GM19463 (cell line): ENCODE results near the gene AIFM1.
A peak's percentile ranks its signal among the peaks of the same experiment; 100 is the strongest.
"Not testable (repeated sequence)": the region's sequence is repeated elsewhere in the genome, so short reads cannot be mapped to it uniquely, and the experiment has no call there.

Experiments
- ATAC-seq: cut with Tn5 transposase; IDR thresholded peaks from one replicate; pipeline ENCODE4 v1.9.1; 2021; ENCODE audit warnings: mild to moderate bottlenecking, moderate library complexity; ENCODE audit not compliant: unreplicated experiment

The AIFM1 gene

DNA sequence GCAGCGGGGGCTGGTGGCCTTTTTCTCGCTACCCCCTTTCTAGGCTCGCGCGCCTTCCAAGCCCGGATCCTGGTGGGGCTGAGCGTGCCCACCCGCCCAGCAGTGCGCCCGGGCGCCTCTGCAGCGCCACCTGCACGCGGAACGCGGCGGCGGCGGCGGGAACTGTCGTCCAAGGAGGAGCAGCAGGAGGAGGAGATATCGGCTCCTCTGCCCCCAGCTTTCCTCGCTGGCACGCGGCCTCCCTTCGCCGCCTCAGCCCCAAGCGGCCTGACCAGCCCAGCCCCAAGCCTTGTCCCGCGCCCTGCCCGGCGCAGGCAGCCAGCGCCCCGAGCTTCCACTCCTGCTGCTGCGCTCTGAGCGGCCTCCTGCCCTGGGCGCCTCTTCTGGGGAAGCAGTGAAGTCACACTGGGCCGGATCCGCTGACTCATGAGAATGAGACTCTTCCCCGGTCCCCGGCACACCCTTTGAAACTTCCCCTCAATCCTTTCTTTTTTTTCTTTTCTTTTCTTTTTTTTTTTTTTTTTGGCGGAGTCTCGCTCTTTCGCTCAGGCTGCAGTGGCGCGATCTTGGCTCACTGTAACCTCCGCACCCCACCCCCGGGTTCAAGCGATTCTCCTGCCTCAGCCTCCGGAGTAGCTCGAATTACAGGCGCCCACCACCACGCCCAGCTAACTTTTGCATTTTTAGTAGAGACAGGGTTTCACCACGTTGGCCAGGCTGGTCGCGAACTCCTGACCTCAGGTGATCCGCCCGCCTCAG, 44.7 kb downstream of the AIFM1 start:
- peak; percentile 61 for ATAC-seq

DNA sequence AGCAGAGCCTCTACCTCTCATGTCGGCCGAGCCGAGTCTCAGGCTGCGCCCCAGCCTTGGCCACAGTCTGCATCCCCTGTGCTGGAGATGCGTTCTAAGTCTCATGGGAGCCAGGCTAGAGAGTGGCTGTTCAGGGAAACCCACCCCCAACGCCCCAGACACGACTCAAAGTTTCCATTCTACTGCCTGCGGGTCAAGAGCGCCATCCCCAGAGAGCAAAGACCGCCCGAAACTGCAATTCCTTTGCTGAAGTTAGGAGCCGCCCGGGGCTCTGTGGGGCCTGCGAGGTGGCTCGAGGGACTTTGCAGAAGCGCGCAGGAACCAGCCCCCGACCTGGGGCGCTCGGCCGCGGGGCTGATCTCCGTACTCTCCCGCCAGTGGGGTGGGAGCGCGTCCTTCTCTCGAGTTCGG, 45.3 kb downstream of the AIFM1 start:
- ATAC-seq: peak; percentile 28

DNA sequence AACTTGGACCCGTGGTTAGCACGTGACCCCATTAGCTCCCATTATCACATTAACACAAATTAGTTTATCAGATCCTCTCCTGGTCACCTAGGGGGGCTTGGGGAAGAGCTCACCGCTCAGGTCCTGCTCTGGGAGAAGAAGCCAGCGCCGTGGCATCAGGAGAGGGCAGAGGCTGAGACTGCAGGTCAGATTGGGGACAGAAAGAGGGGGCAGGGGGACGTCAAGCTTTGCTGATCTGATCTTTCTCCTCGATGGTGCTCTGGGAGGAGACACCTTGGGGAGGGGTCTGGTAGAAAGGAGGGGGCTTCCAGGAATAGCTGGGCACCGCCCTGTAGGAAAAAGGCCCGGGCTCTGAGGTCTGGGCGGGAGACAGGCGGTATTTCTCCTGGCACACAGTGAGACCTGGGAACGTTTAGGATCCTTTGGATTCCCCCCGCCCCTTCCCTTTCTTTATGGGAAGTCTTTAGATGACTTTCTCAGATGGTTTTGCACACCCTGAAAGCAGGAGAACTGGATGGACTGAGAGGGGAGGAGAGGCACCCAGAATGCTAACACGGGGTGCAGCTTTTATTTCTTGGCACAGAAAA, 46.2 kb downstream of the AIFM1 start:
- ATAC-seq: no peak

GRCh38 chrX:130118441-130119311, 47.0 kb downstream of the AIFM1 start:
- no peak for ATAC-seq

- ATAC-seq: no peak
These were observed 48.5 kb downstream of the AIFM1 start for GRCh38 chrX:130117166-130117565.

- not testable (repeated sequence) for ATAC-seq
These were observed 50.3 kb downstream of the AIFM1 start for GRCh38 chrX:130115119-130115885.

DNA sequence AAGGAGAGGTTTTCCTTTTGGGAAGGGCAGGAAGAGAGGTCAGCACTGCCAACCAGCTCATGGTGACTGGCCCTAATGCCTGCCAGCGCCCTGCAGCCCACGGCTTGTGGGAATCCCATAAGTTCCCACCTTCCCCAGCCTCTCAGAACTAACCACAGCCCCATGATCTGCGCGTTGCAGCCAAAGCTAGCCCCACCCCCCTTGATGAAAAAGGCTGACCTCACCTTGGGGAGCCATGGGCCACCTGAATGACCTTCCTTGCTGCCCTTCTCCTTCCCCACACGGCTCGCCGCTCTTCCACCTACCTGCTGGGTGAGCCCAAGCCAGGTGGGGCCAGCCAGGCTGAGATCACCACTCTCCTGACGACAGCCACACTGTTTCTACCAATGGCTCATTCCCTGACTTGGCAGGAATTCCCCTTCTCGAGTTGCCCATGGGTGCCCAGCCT, 51.5 kb downstream of the AIFM1 start:
- ATAC-seq: no peak

DNA sequence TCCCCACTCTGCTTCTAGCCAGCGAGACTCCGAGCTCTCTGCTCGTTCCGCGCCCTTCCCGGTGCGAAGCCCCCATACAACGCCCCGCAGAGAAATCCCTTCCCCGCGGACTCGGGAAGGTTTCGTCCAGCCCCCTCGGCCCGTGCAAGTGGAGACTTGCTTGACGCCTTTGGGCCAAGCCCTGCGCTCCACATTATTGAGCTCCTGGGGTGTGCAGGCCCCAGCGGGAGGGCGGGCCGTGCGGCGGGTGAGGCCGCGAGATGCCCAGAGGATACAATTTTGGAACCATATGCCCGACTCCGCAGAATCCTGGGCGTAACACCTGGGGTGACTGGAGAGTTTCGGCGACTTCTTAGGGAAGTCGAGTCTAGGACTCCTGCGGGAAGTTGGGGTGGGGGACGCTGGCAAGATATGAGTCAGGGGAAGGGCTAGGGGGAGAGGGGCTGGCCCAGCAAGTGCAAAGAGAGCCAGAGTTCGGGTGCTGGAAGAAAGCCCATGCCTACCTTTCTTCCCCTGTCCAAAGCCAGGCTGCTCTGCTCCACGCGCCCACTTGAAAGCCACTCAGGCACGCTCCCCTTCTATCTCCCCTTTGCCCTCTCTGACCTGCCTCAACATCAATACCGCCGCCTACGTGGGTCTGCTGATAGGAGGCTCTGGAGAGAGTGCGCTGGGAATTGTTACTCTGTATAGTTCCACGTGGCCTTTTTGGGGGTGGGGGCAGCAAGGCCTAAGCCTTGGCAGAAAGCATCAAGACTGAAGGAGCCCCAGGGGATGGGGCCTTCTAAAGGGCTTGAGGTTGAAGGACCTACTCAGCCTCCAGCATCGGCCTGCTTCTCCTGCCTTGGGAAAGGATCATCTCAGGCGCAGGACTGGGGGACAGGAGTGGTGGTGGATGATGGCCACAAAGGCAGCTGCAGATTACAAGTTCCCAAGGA, 54.2 kb downstream of the AIFM1 start:
- ATAC-seq: no peak

GRCh38 chrX:130110379-130111219, 55.0 kb downstream of the AIFM1 start, which contains the start of gene ELF4:
TSS of gene ELF4 (minus strand) at chrX:130110497. CDS start at chrX:130081330, 29,167 bp downstream.
- peak; percentile 33 for ATAC-seq

DNA sequence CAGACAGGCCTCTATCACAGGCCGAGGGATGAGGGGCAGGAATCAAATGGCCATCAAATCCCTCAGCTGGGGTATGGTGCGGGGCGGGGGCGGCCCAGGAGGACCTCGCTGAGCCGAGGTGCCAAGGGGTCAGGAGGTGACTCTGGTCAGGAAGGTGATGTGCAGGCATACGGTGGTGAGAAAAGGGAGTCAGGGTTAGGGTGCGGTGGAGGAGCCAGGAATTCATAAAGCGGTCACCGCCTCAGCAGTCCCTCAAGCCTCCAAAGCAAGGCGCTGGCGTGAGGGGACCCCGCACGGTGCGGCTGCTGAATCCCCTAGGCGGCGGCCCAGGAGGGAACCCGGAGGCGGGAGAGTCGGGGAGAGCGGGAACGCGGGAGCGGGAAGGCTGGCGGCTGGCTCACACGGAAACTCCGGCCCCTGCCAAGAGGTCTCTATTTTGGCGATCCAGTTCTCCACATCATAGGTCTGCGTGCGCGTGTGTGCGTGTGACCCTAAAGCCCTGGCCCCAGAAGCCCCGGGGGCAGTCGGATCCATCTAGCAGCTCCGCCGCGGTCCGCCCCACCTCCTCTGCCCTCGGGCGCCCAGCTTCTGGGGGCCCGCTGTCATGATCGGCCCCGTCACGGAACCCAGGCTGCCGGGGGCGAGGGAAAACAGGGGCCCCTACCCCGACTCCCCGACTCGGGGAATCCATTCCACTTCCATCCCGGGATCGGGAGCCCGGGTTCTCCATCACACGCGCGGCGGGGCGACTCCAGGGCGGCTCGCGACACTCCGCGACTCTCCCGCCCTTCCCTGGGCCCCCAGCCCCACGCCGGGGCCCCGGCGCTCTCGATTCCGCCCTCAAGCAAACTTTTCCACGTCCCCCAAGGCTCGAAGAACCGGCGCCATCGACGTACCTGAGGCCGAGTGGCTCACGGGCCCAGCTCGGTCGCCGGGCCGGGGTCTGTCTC, 55.9 kb downstream of the AIFM1 start:
- ATAC-seq: no peak

- ATAC-seq: peak; percentile 76
These were observed 56.8 kb downstream of the AIFM1 start for GRCh38 chrX:130108647-130109428.

- ATAC-seq: no peak
These were observed 59.6 kb downstream of the AIFM1 start for GRCh38 chrX:130106071-130106470.

DNA sequence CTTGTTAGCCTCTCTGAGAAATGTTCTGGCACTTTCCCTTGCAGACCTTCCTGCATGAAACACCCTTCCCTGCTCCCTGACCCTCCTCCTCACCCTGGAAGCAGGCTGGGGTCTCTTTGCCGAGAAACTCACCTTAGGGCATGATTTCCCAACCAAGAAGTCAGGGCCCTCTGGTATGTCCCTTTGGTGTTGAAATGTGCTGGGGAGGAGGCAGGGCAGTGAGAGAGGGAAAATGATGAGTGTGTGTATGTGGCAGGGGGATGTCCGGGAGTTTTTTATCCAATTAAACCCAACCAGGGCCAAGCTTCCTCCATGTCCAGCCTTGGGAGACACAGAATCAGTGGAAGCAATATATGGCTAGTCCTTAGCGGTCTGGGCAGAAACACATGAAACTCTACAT, 60.4 kb downstream of the AIFM1 start:
- no peak for ATAC-seq

DNA sequence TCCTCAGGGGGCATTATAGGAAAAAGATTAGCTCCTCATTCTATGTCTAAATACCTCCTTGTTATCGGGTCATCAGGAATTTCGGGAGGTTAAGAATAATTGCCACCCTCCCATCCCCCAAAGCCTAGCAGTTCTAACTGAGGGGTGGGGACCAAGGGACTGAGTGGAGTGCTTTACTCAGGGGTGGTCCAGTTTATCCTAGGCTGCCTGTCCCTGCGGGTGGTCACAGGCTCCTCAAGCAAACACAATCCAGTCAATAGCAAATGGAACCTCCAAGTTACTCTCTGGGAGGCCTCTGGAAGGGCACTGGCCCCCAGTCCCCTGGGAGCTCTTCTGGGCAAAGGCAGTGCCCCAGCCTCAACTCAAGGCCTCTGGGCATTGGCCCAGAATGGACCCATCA, 62.0 kb downstream of the AIFM1 start:
- no peak for ATAC-seq

DNA sequence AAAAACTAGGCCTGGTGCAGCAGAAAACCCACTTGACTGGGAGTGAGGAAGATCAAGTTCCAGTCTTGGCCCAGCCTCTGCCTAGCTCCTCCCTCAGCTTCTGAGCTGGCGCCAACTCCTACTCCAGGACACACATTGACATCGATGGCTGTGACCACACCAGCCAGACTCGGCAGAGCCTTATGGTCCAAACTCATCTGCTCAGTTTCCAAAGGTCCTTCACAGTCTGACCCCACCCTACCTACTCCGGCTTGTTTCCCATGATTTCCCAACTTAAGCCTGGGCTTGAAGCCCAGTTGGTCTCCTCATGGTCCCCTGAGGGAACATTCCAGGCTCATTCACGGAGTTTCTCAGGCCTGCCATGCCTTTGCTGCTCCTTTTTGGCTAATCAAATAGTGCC, 65.5 kb downstream of the AIFM1 start:
- ATAC-seq: no peak

GRCh38 chrX:130098210-130098552, 67.5 kb downstream of the AIFM1 start:
- no peak for ATAC-seq
